ENCODE results near the gene CMTM5.

GRCh38 chr14:23381871-23382270 is 5.0 kb downstream of the CMTM5 start:
- TF ChIP-seq CTCF (IDR thresholded peaks at IDR 0.05) (no peak), POLR2AphosphoS5 (IDR thresholded peaks at IDR 0.05) (no peak), POLR2A (IDR thresholded peaks at IDR 0.05) (no peak)
